ENCODE data around the gene SZRD1. TPM values are rescaled to one million over a fixed set of nuclear protein-coding genes. Genes with fewer than 3 reads are reported as not detected.

SZRD1 gene
- total RNA-seq, 1 experiment from 2014 or later, result 79.2 TPM

- no peak for DNase-seq (ENCODE audit: low read depth, low spot score)
- in situ Hi-C loops (cut with HindIII; ENCODE audit: low pct_unique_long_range_greater_than_20kb, low sequenced_read_pairs), result no loop called here
Observed at GRCh38 chr1:16446116-16446515, 79.1 kb downstream of the SZRD1 start.

DNA sequence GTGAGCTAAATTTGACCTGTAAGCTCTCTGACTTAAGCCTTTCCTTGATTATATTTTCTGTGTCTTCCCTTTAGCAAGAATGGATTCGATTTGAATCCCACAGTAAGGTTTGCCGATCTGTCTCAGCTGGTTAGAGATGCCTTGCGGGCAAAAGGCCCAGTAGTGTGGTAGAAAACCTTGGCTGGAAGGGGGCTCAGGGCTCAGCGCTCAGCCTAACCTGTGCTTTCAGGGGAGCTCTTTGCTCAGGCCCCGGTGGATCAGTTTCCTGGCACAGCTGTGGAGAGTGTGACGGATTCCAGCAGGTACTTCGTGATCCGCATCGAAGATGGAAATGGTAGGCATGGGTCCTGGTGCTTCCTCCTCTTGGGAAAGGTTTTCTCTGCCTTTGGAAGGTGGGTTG lies 80.6 kb downstream of the SZRD1 start:
- in situ Hi-C loops (cut with HindIII; ENCODE audit: low pct_unique_long_range_greater_than_20kb, low sequenced_read_pairs), result no loop called here
- DNase-seq (ENCODE audit: low read depth, low spot score), result no peak

Other genes starting within 250 kb of the SZRD1 start
- 2.5 and 5.0 TPM in 2 replicates for gene EPHA2, start 211.2 kb upstream of the SZRD1 start, total RNA-seq (2014; rRNA removed; shearing (Covaris generic))
- gene ARHGEF19, start 154.6 kb upstream of the SZRD1 start, total RNA-seq (2014; rRNA removed; shearing (Covaris generic)), result 1.6 and 2.6 TPM in 2 replicates
- gene CPLANE2, start 130.1 kb upstream of the SZRD1 start, total RNA-seq (2014; rRNA removed; shearing (Covaris generic)), result 4.9 and 7.1 TPM in 2 replicates
- 11.4 and 11.6 TPM in 2 replicates for gene FBXO42, start 14.8 kb upstream of the SZRD1 start, total RNA-seq (2014; rRNA removed; shearing (Covaris generic))
- gene SPATA21, start 70.2 kb downstream of the SZRD1 start, total RNA-seq (2014; rRNA removed; shearing (Covaris generic)), result 0.08 TPM in 1 of 2 replicates, not detected in the other
- 36.2 and 40.7 TPM in 2 replicates for gene NECAP2, start 73.5 kb downstream of the SZRD1 start, total RNA-seq (2014; rRNA removed; shearing (Covaris generic))
- under 0.01 TPM in 1 of 2 replicates, not detected in the other for gene RNU1-1, start 147.0 kb downstream of the SZRD1 start, total RNA-seq (2014; rRNA removed; shearing (Covaris generic))
- gene NBPF1, start 246.3 kb downstream of the SZRD1 start, total RNA-seq (2014; rRNA removed; shearing (Covaris generic)), result 16.1 and 16.2 TPM in 2 replicates

All from SK-MEL-5 (cell line).